Panc1 (cell line): ENCODE measurements around the gene ANKRD13D. TPM values are rescaled to one million over a fixed set of nuclear protein-coding genes. Genes with fewer than 3 reads are reported as not detected.

Experiments
- ATAC-seq: fragments of 200-7000 bp; cut with Tn5 transposase; 2 replicates; pipeline ENCODE4 v1.9.1; 2020; ENCODE audit warnings: mild to moderate bottlenecking, moderate library complexity
- BruUV-seq: library from RNA; stranded (reverse); fragments of 400-500 nt; replicated peaks from 2 replicates; lab custom pipeline; 2021; lab: Mats Ljungman, UMichigan
- CTCF ChIA-PET: fragments of 300-600 bp; sonication (Branson Sonifier 250); formaldehyde crosslinking; loops from one replicate; lab custom pipeline; 2022; ENCODE audit warnings: antibody characterized with exemption; lab: Charles Lee
- POLR2A ChIA-PET: fragments of 300-600 bp; sonication (Branson Sonifier 250); formaldehyde crosslinking; loops from one replicate; lab custom pipeline; 2022; ENCODE audit warnings: antibody characterized with exemption; lab: Charles Lee
- DNase-seq: peaks from one replicate; pipeline ENCODE4 v3.0.0-alpha.2; 2010; ENCODE audit warnings: low read depth, low spot score
- H3K27ac ChIP-seq: 2 replicates; pipeline ENCODE4 v1.5.1; 2011; ENCODE audit warnings: mild to moderate bottlenecking, low read length, inconsistent platforms
- H3K27me3 ChIP-seq: fragments of 200-500 bp; sonication (Bioruptor generic); 2 replicates; pipeline ENCODE4 v1.6.0; 2014; ENCODE audit warnings: low read length, inconsistent platforms; ENCODE audit not compliant: control insufficient read depth, insufficient read depth
- H3K36me3 ChIP-seq: fragments of 200-500 bp; sonication (Bioruptor generic); 2 replicates; pipeline ENCODE4 v1.5.1; 2014; ENCODE audit warnings: inconsistent platforms, mild to moderate bottlenecking, low read length, moderate library complexity; ENCODE audit not compliant: control insufficient read depth, insufficient read depth
- H3K4me1 ChIP-seq: 2 replicates; pipeline ENCODE4 v1.5.1; 2011; ENCODE audit warnings: inconsistent platforms, mild to moderate bottlenecking, low read length, moderate library complexity; ENCODE audit not compliant: control insufficient read depth, insufficient read depth
- H3K4me3 ChIP-seq, 2 experiments: 2 replicates each; pipeline ENCODE4 v1.5.1; 2011 to 2012; ENCODE audit warnings: low read depth in 2 of 2, low read length in 2 of 2, mild to moderate bottlenecking in 2 of 2, inconsistent platforms in 1 of 2, moderate library complexity in 1 of 2
- H3K9me3 ChIP-seq: fragments of 200-500 bp; sonication (Bioruptor generic); 2 replicates; pipeline ENCODE4 v1.5.1; 2014; ENCODE audit warnings: low read depth, mild to moderate bottlenecking, inconsistent platforms, low read length, moderate library complexity; ENCODE audit not compliant: control insufficient read depth, insufficient read depth
- CTCF ChIP-seq: fragments of 450-650 bp; IDR thresholded peaks from 2 replicates; pipeline ENCODE4 v1.5.1; 2017; ENCODE audit warnings: mild to moderate bottlenecking
- POLR2AphosphoS5 ChIP-seq: IDR thresholded peaks from 2 replicates; pipeline ENCODE4 v1.6.1; 2012; ENCODE audit warnings: mild to moderate bottlenecking, low read depth, low read length, moderate library complexity
- REST ChIP-seq, 2 experiments: IDR thresholded peaks; 2 replicates each; pipeline ENCODE4 v1.6.1; 2011 to 2012; ENCODE audit warnings: low read depth in 2 of 2, control low read depth in 1 of 2, low read length in 1 of 2, mild to moderate bottlenecking in 1 of 2, moderate library complexity in 1 of 2; ENCODE audit not compliant: insufficient read depth in 1 of 2
- SIN3A ChIP-seq: IDR thresholded peaks from 2 replicates; pipeline ENCODE4 v1.6.1; 2012; ENCODE audit warnings: low read depth, mild to moderate bottlenecking, low read length, moderate library complexity, borderline replicate concordance; ENCODE audit not compliant: insufficient read depth
- TCF7L2 ChIP-seq: IDR thresholded peaks from 2 replicates; pipeline ENCODE4 v1.6.1; 2011; ENCODE audit warnings: mild to moderate bottlenecking, low read depth, low read length, inconsistent platforms
- in situ Hi-C: cut with HindIII; loops from 2 replicates; pipeline ENCODE4 v1.10.0; 2016; ENCODE audit warnings: low sequenced_read_pairs, low pct_unique_long_range_greater_than_20kb
- intact Hi-C: fragments of 100-400 bp; cut with micrococcal nuclease; formaldehyde crosslinking; loops from one replicate; pipeline ENCODE4 v1.10.0; 2022; ENCODE audit not compliant: unreplicated experiment
- total RNA-seq: library from RNA; stranded (reverse); gene quantifications from one replicate; pipeline ENCODE4 v1.2.1, GENCODE V29; 2021; ENCODE audit not compliant: unreplicated experiment

Gene ANKRD13D
- total RNA-seq, 1 experiment from 2014 or later, result 76.5 TPM

GRCh38 chr11:67282876-67283371, 6.2 kb upstream of the ANKRD13D start:
- DNase-seq (no peak), ATAC-seq (no peak)
- ChIA-PET CTCF (interaction anchor here (0.6 kb wide), 1 partner anchor 20 kb away, joined by 5 read pairs; no protein-coding TSS in a partner anchor), POLR2A (no interaction called here)
- no TSS peak for BruUV-seq
- Histone ChIP-seq H3K27me3 (no peaks in the 10 kb centered on the region), H3K4me3 (no peak overlapping the region), H3K27ac (no peak overlapping the region), H3K4me1 (peaks cover 3% of the 10 kb centered on the region), H3K36me3 (peaks cover 7% of the 10 kb centered on the region; the same call in 1 of the 2 replicates), H3K9me3 (no peaks in the 10 kb centered on the region)
- TF ChIP-seq CTCF, result no peak
- TF ChIP-seq TCF7L2, result no peak
- no peak for TF ChIP-seq POLR2AphosphoS5
- TF ChIP-seq REST (IDR thresholded peaks at IDR 0.05; ENCODE audit: insufficient read depth in 1 of 2, low read depth in 2 of 2, low read length in 1 of 2), result no peak
- no peak for TF ChIP-seq SIN3A
- intact Hi-C loops, result no loop called here
- in situ Hi-C loops, result no loop called here

GRCh38 chr11:67283481-67283963, 5.6 kb upstream of the ANKRD13D start:
- ATAC-seq (no peak), DNase-seq (no peak)
- CTCF ChIA-PET, result interaction anchor here (0.6 kb wide), 1 partner anchor 21 kb away, joined by 5 read pairs; no protein-coding TSS in a partner anchor
- peaks cover 7% of the 10 kb centered on the region; the same call in 1 of the 2 replicates for H3K36me3 ChIP-seq
- no peak for TF ChIP-seq REST (IDR thresholded peaks at IDR 0.05; ENCODE audit: insufficient read depth in 1 of 2, low read depth in 2 of 2, low read length in 1 of 2)
- no peak for TF ChIP-seq SIN3A
- TF ChIP-seq POLR2AphosphoS5, result no peak
- TF ChIP-seq CTCF, result no peak
- TF ChIP-seq TCF7L2, result no peak
- BruUV-seq, result no TSS peak
- H3K4me1 ChIP-seq, result peaks cover 7% of the 10 kb centered on the region
- in situ Hi-C loops (no loop called here), intact Hi-C loops (no loop called here)
- POLR2A ChIA-PET, result no interaction called here
- no peaks in the 10 kb centered on the region for H3K27me3 ChIP-seq
- no peak overlapping the region for H3K4me3 ChIP-seq
- H3K27ac ChIP-seq, result no peak overlapping the region
- no peaks in the 10 kb centered on the region for H3K9me3 ChIP-seq
